CD4-positive, alpha-beta T cell (primary cell): ENCODE data around the gene PDE4B. TPM values are rescaled to one million over a fixed set of nuclear protein-coding genes. Genes with fewer than 3 reads are reported as not detected.

Experiments used
- ATAC-seq: fragments of 200-7000 bp; cut with Tn5 transposase; one replicate; pipeline ENCODE4 v1.10.0; 2022; ENCODE audit warnings: mild to moderate bottlenecking; ENCODE audit not compliant: poor library complexity
- CTCF ChIA-PET: fragments of 350-600 bp; sonication (Branson Sonifier 250); formaldehyde crosslinking; loops from one replicate; lab custom pipeline; 2021; ENCODE audit warnings: antibody characterized with exemption, inconsistent platforms; lab: Charles Lee
- POLR2A ChIA-PET: fragments of 350-600 bp; sonication (Branson Sonifier 250); formaldehyde crosslinking; loops from one replicate; lab custom pipeline; 2021; ENCODE audit warnings: antibody characterized with exemption, inconsistent platforms; lab: Charles Lee
- DNase-seq, 14 experiments: peaks; one replicate each; pipeline ENCODE4 v3.0.0-alpha.2; 2013 to 2020; ENCODE audit warnings: mixed read lengths in 2 of 14
- H3K27ac ChIP-seq, 2 donors: one replicate each; pipeline versions ENCODE4 v1.5.1 to v1.7.0; 2013; ENCODE audit warnings: low read length in 2 of 2, low read depth in 1 of 2, mild to moderate bottlenecking in 1 of 2
- H3K27me3 ChIP-seq, 2 experiments: 1 replicate in 1 of 2; 2 replicates in 1 of 2; pipeline versions ENCODE4 v1.6.1 to v1.7.0; 2013; ENCODE audit warnings: low read length in 2 of 2, control low read depth in 1 of 2, mild to moderate bottlenecking in 1 of 2, moderate library complexity in 1 of 2; ENCODE audit not compliant: insufficient read depth in 2 of 2, control insufficient read depth in 1 of 2
- H3K36me3 ChIP-seq: one replicate; pipeline ENCODE4 v1.6.1; 2013; ENCODE audit warnings: low read length, control low read depth; ENCODE audit not compliant: insufficient read depth
- H3K4me1 ChIP-seq: one replicate; pipeline ENCODE4 v1.6.1; 2013; ENCODE audit warnings: low read length, control low read depth; ENCODE audit not compliant: insufficient read depth
- H3K4me3 ChIP-seq: one replicate; pipeline ENCODE4 v1.5.1; 2013; ENCODE audit warnings: mild to moderate bottlenecking, low read length, moderate library complexity
- H3K9me3 ChIP-seq, 2 experiments: 1 replicate in 1 of 2; 2 replicates in 1 of 2; pipeline versions ENCODE4 v1.6.1 to v1.7.0; 2013; ENCODE audit warnings: low read length in 2 of 2, mild to moderate bottlenecking in 2 of 2, control low read depth in 1 of 2, moderate library complexity in 1 of 2; ENCODE audit not compliant: control insufficient read depth in 1 of 2, insufficient read depth in 1 of 2
- H3K27ac Mint-ChIP-seq: one replicate; pipeline ENCODE4 v1.8.0; 2020; ENCODE audit warnings: mixed read lengths
- H3K27me3 Mint-ChIP-seq: one replicate; pipeline ENCODE4 v1.8.0; 2021; ENCODE audit warnings: mixed read lengths
- H3K36me3 Mint-ChIP-seq: one replicate; pipeline ENCODE4 v1.8.0; 2021; ENCODE audit warnings: low read depth, mixed read lengths
- H3K4me1 Mint-ChIP-seq: one replicate; pipeline ENCODE4 v1.8.0; 2021; ENCODE audit warnings: low read depth, mixed read lengths
- H3K4me3 Mint-ChIP-seq: one replicate; pipeline ENCODE4 v1.8.0; 2020; ENCODE audit warnings: mild to moderate bottlenecking, mixed read lengths
- H3K9me3 Mint-ChIP-seq: one replicate; pipeline ENCODE4 v1.8.0; 2020; ENCODE audit warnings: mixed read lengths
- CTCF ChIP-seq: fragments of 200-600 bp; IDR thresholded peaks from one replicate; pipeline ENCODE4 v1.8.0; 2022; ENCODE audit warnings: antibody characterized with exemption, mild to moderate bottlenecking
- intact Hi-C, 2 experiments: fragments of 100-400 bp; cut with DNase I in 1 of 2; cut with micrococcal nuclease in 1 of 2; formaldehyde crosslinking; loops; one replicate each; pipeline versions ENCODE4 v1.15.1 to v1.9.0; 2023 to 2025; cut with DNase I, micrococcal nuclease
- total RNA-seq, 174 experiments: library from RNA in 2 of 174; stranded (reverse) in 2 of 174; gene quantifications; one replicate each; pipeline ENCODE4 v1.2.3 and lab custom pipeline; 2021 to 2026

Gene PDE4B
- total RNA-seq, 2 experiments from 2014 or later = 155 to 159 TPM

GRCh38 chr1:66172272-66172671, 379.6 kb downstream of the PDE4B start:
- TF ChIP-seq CTCF = no peak
- H3K27ac ChIP-seq = no peak overlapping the region
- no peaks in the 10 kb centered on the region for H3K9me3 ChIP-seq
- intact Hi-C loops = no loop called here
- no peaks in the 10 kb centered on the region for H3K36me3 ChIP-seq
- Mint-ChIP-seq H3K27me3 (no peaks in the 10 kb centered on the region), H3K36me3 (no peaks in the 10 kb centered on the region), H3K4me3 (no peak overlapping the region), H3K27ac (no peak overlapping the region), H3K4me1 (peaks cover 15% of the 10 kb centered on the region), H3K9me3 (no peaks in the 10 kb centered on the region)
- no peaks in the 10 kb centered on the region for H3K4me1 ChIP-seq
- ChIA-PET CTCF (interaction anchor here (1.4 kb wide), 1 partner anchor 70 kb away, joined by 3 read pairs; no protein-coding TSS in a partner anchor), POLR2A (no interaction called here)
- DNase-seq (no peak), ATAC-seq (no peak)
- H3K27me3 ChIP-seq = peaks cover 0 to 7% of the 10 kb centered on the region in 2 experiments
- H3K4me3 ChIP-seq = no peak overlapping the region

GRCh38 chr1:66175098-66175497, 382.4 kb downstream of the PDE4B start:
- ChIA-PET POLR2A (no interaction called here), CTCF (interaction anchor here (1.3 kb wide), 1 partner anchor 13 kb away, joined by 4 read pairs; no protein-coding TSS in a partner anchor)
- Histone ChIP-seq H3K4me1 (no peaks in the 10 kb centered on the region), H3K4me3 (no peak overlapping the region), H3K9me3 (no peaks in the 10 kb centered on the region), H3K27ac (no peak overlapping the region), H3K27me3 (peaks cover 0 to 8% of the 10 kb centered on the region in 2 experiments), H3K36me3 (no peaks in the 10 kb centered on the region)
- H3K27me3 Mint-ChIP-seq = no peaks in the 10 kb centered on the region
- ATAC-seq (no peak), DNase-seq (no peak)
- no peak overlapping the region for H3K4me3 Mint-ChIP-seq
- no peak for TF ChIP-seq CTCF
- intact Hi-C loops = no loop called here
- H3K4me1 Mint-ChIP-seq = no peaks in the 10 kb centered on the region
- H3K36me3 Mint-ChIP-seq = no peaks in the 10 kb centered on the region
- no peaks in the 10 kb centered on the region for H3K9me3 Mint-ChIP-seq
- H3K27ac Mint-ChIP-seq = no peak overlapping the region

- Histone ChIP-seq H3K27ac (no peak overlapping the region), H3K4me1 (no peaks in the 10 kb centered on the region), H3K9me3 (no peaks in the 10 kb centered on the region), H3K4me3 (no peak overlapping the region), H3K36me3 (no peaks in the 10 kb centered on the region), H3K27me3 (peaks cover 0 to 8% of the 10 kb centered on the region in 2 experiments)
- no peak for DNase-seq
- Mint-ChIP-seq H3K27ac (no peak overlapping the region), H3K4me1 (no peaks in the 10 kb centered on the region), H3K27me3 (no peaks in the 10 kb centered on the region), H3K36me3 (no peaks in the 10 kb centered on the region), H3K9me3 (no peaks in the 10 kb centered on the region), H3K4me3 (no peak overlapping the region)
- ATAC-seq = no peak
- no peak for TF ChIP-seq CTCF
- intact Hi-C loops = no loop called here
- CTCF ChIA-PET = no interaction called here
- POLR2A ChIA-PET = no interaction called here
These were observed 382.9 kb downstream of the PDE4B start for GRCh38 chr1:66175581-66175980.
